Astrocyte (in vitro differentiated cells and primary cell): ENCODE results near the gene ULK2. TPM values are rescaled to one million over a fixed set of nuclear protein-coding genes. Genes with fewer than 3 reads are reported as not detected.
A peak's percentile ranks its signal among the peaks of the same experiment; 100 is the strongest.

ENCODE experiments used
- DNase-seq: peaks from one replicate; pipeline ENCODE4 v3.0.0-alpha.2; 2010; ENCODE audit warnings: low read depth
- FAIRE-seq: peaks from 2 replicates; lab custom pipeline; 2011; peaks lifted over from hg19 to GRCh38; lab: Jason Lieb, UNC
- H2AFZ ChIP-seq: 2 replicates; pipeline ENCODE4 v1.6.0; 2012; ENCODE audit warnings: low read depth, low read length, inconsistent platforms
- H3K27ac ChIP-seq: 2 replicates; pipeline ENCODE4 v1.5.1; 2011; ENCODE audit warnings: low read depth, low read length, inconsistent platforms
- H3K27me3 ChIP-seq: 2 replicates; pipeline ENCODE4 v1.6.0; 2011; ENCODE audit warnings: low read length, inconsistent platforms; ENCODE audit not compliant: insufficient read depth
- H3K36me3 ChIP-seq: 2 replicates; pipeline ENCODE4 v1.5.1; 2011; ENCODE audit warnings: low read length, inconsistent platforms; ENCODE audit not compliant: insufficient read depth
- H3K4me1 ChIP-seq: 2 replicates; pipeline ENCODE4 v1.5.1; 2011; ENCODE audit warnings: low read length, inconsistent platforms; ENCODE audit not compliant: insufficient read depth
- H3K4me2 ChIP-seq: 2 replicates; pipeline ENCODE4 v1.6.0; 2012; ENCODE audit warnings: low read length, inconsistent platforms
- H3K4me3 ChIP-seq: 2 replicates; pipeline ENCODE4 v1.5.1; 2011; ENCODE audit warnings: low read depth, mild to moderate bottlenecking, low read length, inconsistent platforms; ENCODE audit not compliant: insufficient read depth
- H3K79me2 ChIP-seq: 2 replicates; pipeline ENCODE4 v1.6.0; 2012; ENCODE audit warnings: mild to moderate bottlenecking, low read length, inconsistent platforms; ENCODE audit not compliant: insufficient read depth
- H3K9ac ChIP-seq: 2 replicates; pipeline ENCODE4 v1.6.0; 2012; ENCODE audit warnings: mild to moderate bottlenecking, low read length, inconsistent platforms
- H3K9me3 ChIP-seq: 2 replicates; pipeline ENCODE4 v1.5.1; 2012; ENCODE audit warnings: low read depth, mild to moderate bottlenecking, low read length, inconsistent platforms; ENCODE audit not compliant: insufficient read depth
- H4K20me1 ChIP-seq: 2 replicates; pipeline ENCODE4 v1.6.0; 2012; ENCODE audit warnings: low read length, inconsistent platforms; ENCODE audit not compliant: insufficient read depth
- H3K27ac Mint-ChIP-seq: one replicate; pipeline ENCODE4 v1.8.0; 2021; ENCODE audit warnings: mild to moderate bottlenecking, mixed read lengths; ENCODE audit not compliant: unreplicated experiment
- H3K27me3 Mint-ChIP-seq: one replicate; pipeline ENCODE4 v1.8.0; 2021; ENCODE audit warnings: low read depth, mixed read lengths; ENCODE audit not compliant: unreplicated experiment
- H3K36me3 Mint-ChIP-seq: one replicate; pipeline ENCODE4 v1.8.0; 2021; ENCODE audit warnings: low read depth, mixed read lengths; ENCODE audit not compliant: unreplicated experiment
- H3K4me1 Mint-ChIP-seq: one replicate; pipeline ENCODE4 v1.8.0; 2021; ENCODE audit warnings: low read depth, mixed read lengths; ENCODE audit not compliant: unreplicated experiment
- H3K4me3 Mint-ChIP-seq: one replicate; pipeline ENCODE4 v1.8.0; 2021; ENCODE audit warnings: mild to moderate bottlenecking, moderate library complexity, mixed read lengths; ENCODE audit not compliant: unreplicated experiment
- H3K9me3 Mint-ChIP-seq: one replicate; pipeline ENCODE4 v1.8.0; 2021; ENCODE audit warnings: mild to moderate bottlenecking, mixed read lengths; ENCODE audit not compliant: unreplicated experiment
- CTCF ChIP-seq: IDR thresholded peaks from 2 replicates; pipeline ENCODE4 v1.5.1; 2011; ENCODE audit warnings: low read depth, mild to moderate bottlenecking, inconsistent platforms, low read length, moderate library complexity; ENCODE audit not compliant: insufficient read depth
- EZH2 ChIP-seq: IDR thresholded peaks from 2 replicates; pipeline ENCODE4 v1.6.1; 2012; ENCODE audit warnings: mild to moderate bottlenecking, low read length, inconsistent platforms; ENCODE audit not compliant: insufficient read depth
- total RNA-seq: library from RNA; stranded (reverse); gene quantifications from 2 replicates; pipeline ENCODE4 v1.2.1, GENCODE V29; 2021

Gene ULK2
- total RNA-seq, 1 donor from 2014 or later = 10.8 TPM

- H3K27me3 ChIP-seq = no peaks in the 10 kb centered on the region
- Mint-ChIP-seq H3K36me3 (peaks cover 9% of the 10 kb centered on the region), H3K27me3 (no peaks in the 10 kb centered on the region), H3K9me3 (no peaks in the 10 kb centered on the region), H3K27ac (no peak overlapping the region), H3K4me3 (no peak overlapping the region), H3K4me1 (no peaks in the 10 kb centered on the region)
- no peak overlapping the region for H2AFZ ChIP-seq
- no peaks in the 10 kb centered on the region for H3K9me3 ChIP-seq
- no peaks in the 10 kb centered on the region for H4K20me1 ChIP-seq
- FAIRE-seq (no peak), DNase-seq (no peak)
- no peak overlapping the region for H3K9ac ChIP-seq
- H3K4me1 ChIP-seq = no peaks in the 10 kb centered on the region
- H3K4me2 ChIP-seq = no peak overlapping the region
- H3K36me3 ChIP-seq = peaks cover 27% of the 10 kb centered on the region
- no peak overlapping the region for H3K4me3 ChIP-seq
- no peaks in the 10 kb centered on the region for H3K79me2 ChIP-seq
- H3K27ac ChIP-seq = no peak overlapping the region
- TF ChIP-seq EZH2 = no peak
- no peak for TF ChIP-seq CTCF
These were observed 37.2 kb upstream of the ULK2 start for GRCh38 chr17:19904924-19905323.

- H3K36me3 Mint-ChIP-seq = peaks cover 9% of the 10 kb centered on the region
- DNase-seq (peak; percentile 52), FAIRE-seq (no peak)
- no peak overlapping the region for H2AFZ ChIP-seq
- no peaks in the 10 kb centered on the region for H3K9me3 ChIP-seq
- H3K27ac Mint-ChIP-seq = no peak overlapping the region
- H3K9me3 Mint-ChIP-seq = no peaks in the 10 kb centered on the region
- no peak overlapping the region for H3K27ac ChIP-seq
- no peaks in the 10 kb centered on the region for H3K79me2 ChIP-seq
- H3K4me1 ChIP-seq = no peaks in the 10 kb centered on the region
- no peaks in the 10 kb centered on the region for H3K27me3 Mint-ChIP-seq
- H3K9ac ChIP-seq = no peak overlapping the region
- H3K36me3 ChIP-seq = peaks cover 24% of the 10 kb centered on the region
- TF ChIP-seq EZH2 (no peak), CTCF (no peak)
- H3K4me3 Mint-ChIP-seq = no peak overlapping the region
- no peaks in the 10 kb centered on the region for H4K20me1 ChIP-seq
- no peak overlapping the region for H3K4me2 ChIP-seq
- no peak overlapping the region for H3K4me3 ChIP-seq
- no peaks in the 10 kb centered on the region for H3K4me1 Mint-ChIP-seq
- no peaks in the 10 kb centered on the region for H3K27me3 ChIP-seq
These were observed 36.7 kb upstream of the ULK2 start for GRCh38 chr17:19904412-19904811.

- Histone ChIP-seq H3K79me2 (no peaks in the 10 kb centered on the region), H3K9me3 (no peaks in the 10 kb centered on the region), H3K4me1 (peaks cover 3% of the 10 kb centered on the region), H3K27me3 (no peaks in the 10 kb centered on the region), H4K20me1 (peaks cover 10% of the 10 kb centered on the region), H2AFZ (no peak overlapping the region), H3K9ac (no peak overlapping the region), H3K36me3 (peaks cover 9% of the 10 kb centered on the region), H3K4me2 (no peak overlapping the region), H3K27ac (no peak overlapping the region), H3K4me3 (no peak overlapping the region)
- no peak for TF ChIP-seq EZH2
- no peak for TF ChIP-seq CTCF
- Mint-ChIP-seq H3K36me3 (peaks cover 3% of the 10 kb centered on the region), H3K27me3 (no peaks in the 10 kb centered on the region), H3K9me3 (no peaks in the 10 kb centered on the region), H3K4me1 (peaks cover 7% of the 10 kb centered on the region), H3K27ac (no peak overlapping the region), H3K4me3 (no peak overlapping the region)
- DNase-seq (no peak), FAIRE-seq (no peak)
These were observed 33.1 kb upstream of the ULK2 start for GRCh38 chr17:19900809-19901208.
